Measurements from ENCODE around the gene CLEC2B.

Gene CLEC2B

GRCh38 chr12:9805883-9806282 lies 63.3 kb downstream of the CLEC2B start:
- no peak for DNase-seq
